IMR-90 (cell line): ENCODE results near the gene TCF12. TPM values are rescaled to one million over a fixed set of nuclear protein-coding genes. Genes with fewer than 3 reads are reported as not detected.

Experiments
- ATAC-seq: fragments of 200-7000 bp; cut with Tn5 transposase; 2 replicates; pipeline ENCODE4 v1.9.1; 2020; ENCODE audit warnings: low read depth, mild to moderate bottlenecking, moderate library complexity
- BruUV-seq: library from RNA; stranded (reverse); fragments of 400-500 nt; replicated peaks from 2 replicates; lab custom pipeline; 2021; lab: Mats Ljungman, UMichigan
- CTCF ChIA-PET: fragments of 300-600 bp; formaldehyde crosslinking; extraction: SDS; loops from one replicate; lab custom pipeline; 2021; ENCODE audit warnings: antibody characterized with exemption; lab: Yijun Ruan, JAX
- POLR2A ChIA-PET: fragments of 300-600 bp; sonication (Branson Sonifier 250); formaldehyde crosslinking; loops from one replicate; lab custom pipeline; 2022; ENCODE audit warnings: antibody characterized with exemption; ENCODE audit not compliant: unreplicated experiment; lab: Charles Lee
- DNase-seq: peaks from one replicate; pipeline ENCODE4 v3.0.0; 2013
- H2AFZ ChIP-seq: replicated peaks from 2 replicates; pipeline ENCODE3; 2013; ENCODE audit warnings: low read length, mild to moderate bottlenecking; ENCODE audit not compliant: poor library complexity
- H2AK5ac ChIP-seq: 2 replicates; pipeline ENCODE4 v1.6.1; 2013; ENCODE audit warnings: low read depth, low read length, inconsistent platforms
- H2AK9ac ChIP-seq: replicated peaks from 2 replicates; pipeline ENCODE3; 2013; ENCODE audit warnings: mild to moderate bottlenecking, low read depth, low read length, moderate library complexity; ENCODE audit not compliant: poor library complexity
- H2BK120ac ChIP-seq: 2 replicates; pipeline ENCODE4 v1.6.1; 2013; ENCODE audit warnings: low read depth, low read length, inconsistent platforms
- H2BK15ac ChIP-seq: 3 replicates; pipeline ENCODE4 v1.6.1; 2013; ENCODE audit warnings: low read depth, low read length, inconsistent platforms
- H2BK20ac ChIP-seq: 2 replicates; pipeline ENCODE4 v1.6.1; 2013; ENCODE audit warnings: low read depth, mild to moderate bottlenecking, inconsistent platforms, low read length, moderate library complexity
- H2BK5ac ChIP-seq: 2 replicates; pipeline ENCODE4 v1.6.1; 2013; ENCODE audit warnings: mild to moderate bottlenecking, low read depth, low read length, inconsistent platforms; ENCODE audit not compliant: poor library complexity, severe bottlenecking
- H3K14ac ChIP-seq: replicated peaks from 2 replicates; pipeline ENCODE4 v1.6.1; 2013; ENCODE audit warnings: low read depth, low read length, inconsistent platforms
- H3K18ac ChIP-seq: 2 replicates; pipeline ENCODE4 v1.6.1; 2013; ENCODE audit warnings: low read depth, low read length, control low read depth
- H3K23ac ChIP-seq: 2 replicates; pipeline ENCODE4 v1.6.1; 2013; ENCODE audit warnings: low read depth, low read length, inconsistent platforms
- H3K27ac ChIP-seq: 2 replicates; pipeline ENCODE4 v1.5.1; 2013; ENCODE audit warnings: mild to moderate bottlenecking, control low read depth, low read length; ENCODE audit not compliant: insufficient read depth
- H3K27me3 ChIP-seq: 2 replicates; pipeline ENCODE4 v1.6.1; 2013; ENCODE audit warnings: low read length; ENCODE audit not compliant: control insufficient read depth, insufficient read depth
- H3K36me3 ChIP-seq: 2 replicates; pipeline ENCODE4 v1.6.1; 2013; ENCODE audit warnings: low read length, mixed read lengths; ENCODE audit not compliant: control insufficient read depth, insufficient read depth
- H3K4ac ChIP-seq: 2 replicates; pipeline ENCODE4 v1.6.1; 2013; ENCODE audit warnings: low read depth, low read length, inconsistent platforms
- H3K4me1 ChIP-seq: 2 replicates; pipeline ENCODE4 v1.6.1; 2013; ENCODE audit warnings: low read length, mixed read lengths; ENCODE audit not compliant: control insufficient read depth, insufficient read depth
- H3K4me2 ChIP-seq: 2 replicates; pipeline ENCODE4 v1.6.1; 2013; ENCODE audit warnings: low read depth, mild to moderate bottlenecking, control low read depth, low read length, moderate library complexity
- H3K4me3 ChIP-seq: 2 replicates; pipeline ENCODE4 v1.5.1; 2013; ENCODE audit warnings: low read depth, mild to moderate bottlenecking, control low read depth, low read length, moderate library complexity; ENCODE audit not compliant: insufficient read depth
- H3K56ac ChIP-seq: 2 replicates; pipeline ENCODE4 v1.6.1; 2013; ENCODE audit warnings: low read length, inconsistent platforms; ENCODE audit not compliant: insufficient read depth; ENCODE audit errors: extremely low read depth
- H3K79me1 ChIP-seq, 2 experiments: 2 replicates each; pipeline ENCODE4 v1.6.1; 2013; ENCODE audit warnings: low read length in 2 of 2, inconsistent platforms in 1 of 2, low read depth in 1 of 2
- H3K9ac ChIP-seq: 2 replicates; pipeline ENCODE4 v1.6.1; 2013; ENCODE audit warnings: low read depth, low read length, control low read depth
- H3K9me1 ChIP-seq: 2 replicates; pipeline ENCODE4 v1.6.1; 2013; ENCODE audit warnings: low read length, inconsistent platforms; ENCODE audit not compliant: insufficient read depth
- H3K9me3 ChIP-seq: 2 replicates; pipeline ENCODE4 v1.6.1; 2013; ENCODE audit warnings: low read length; ENCODE audit not compliant: control insufficient read depth, insufficient read depth
- H4K20me1 ChIP-seq: 2 replicates; pipeline ENCODE4 v1.6.1; 2013; ENCODE audit warnings: low read length, inconsistent platforms; ENCODE audit not compliant: insufficient read depth
- H4K5ac ChIP-seq: 2 replicates; pipeline ENCODE4 v1.6.1; 2013; ENCODE audit warnings: mild to moderate bottlenecking, low read depth, low read length, control low read depth
- H4K8ac ChIP-seq, 2 experiments: 2 replicates each; pipeline ENCODE4 v1.6.1; 2013; ENCODE audit warnings: low read depth in 2 of 2, low read length in 2 of 2, control low read depth in 1 of 2, inconsistent platforms in 1 of 2
- H4K91ac ChIP-seq: 2 replicates; pipeline ENCODE4 v1.6.1; 2013; ENCODE audit warnings: low read depth, low read length, inconsistent platforms; ENCODE audit not compliant: insufficient read depth
- BHLHE40 ChIP-seq: fragments of 150-350 bp; IDR thresholded peaks from 2 replicates; pipeline ENCODE4 v1.6.1; 2016; ENCODE audit warnings: mild to moderate bottlenecking, low read depth, low read length
- CEBPB ChIP-seq: IDR thresholded peaks from 2 replicates; pipeline ENCODE4 v1.6.1; 2012; ENCODE audit warnings: low read depth, low read length, improper control_type of control experiment
- CHD1 ChIP-seq: IDR thresholded peaks from 2 replicates; pipeline ENCODE4 v1.6.1; 2012; ENCODE audit warnings: low read depth, low read length, improper control_type of control experiment
- FOS ChIP-seq: fragments of 150-350 bp; IDR thresholded peaks from 2 replicates; pipeline ENCODE4 v1.6.1; 2016; ENCODE audit warnings: low read depth, low read length
- MAFK ChIP-seq: IDR thresholded peaks from 2 replicates; pipeline ENCODE4 v1.6.1; 2012; ENCODE audit warnings: low read depth, low read length, improper control_type of control experiment
- MAZ ChIP-seq: IDR thresholded peaks from 2 replicates; pipeline ENCODE4 v1.6.1; 2012; ENCODE audit warnings: low read depth, mild to moderate bottlenecking, low read length, improper control_type of control experiment, moderate library complexity, borderline replicate concordance
- MXI1 ChIP-seq: IDR thresholded peaks from 2 replicates; pipeline ENCODE4 v1.6.1; 2012; ENCODE audit warnings: low read depth, mild to moderate bottlenecking, low read length, moderate library complexity, borderline replicate concordance
- NFE2L2 ChIP-seq: fragments of 150-350 bp; IDR thresholded peaks from 2 replicates; pipeline ENCODE4 v1.6.1; 2016; ENCODE audit warnings: low read depth, mild to moderate bottlenecking, low read length
- POLR2A ChIP-seq: IDR thresholded peaks from 2 replicates; pipeline ENCODE4 v1.6.1; 2012; ENCODE audit warnings: mild to moderate bottlenecking, low read depth, low read length
- RAD21 ChIP-seq: IDR thresholded peaks from 2 replicates; pipeline ENCODE4 v1.6.1; 2012; ENCODE audit warnings: low read length, improper control_type of control experiment
- RCOR1 ChIP-seq: IDR thresholded peaks from 2 replicates; pipeline ENCODE4 v1.6.1; 2012; ENCODE audit warnings: mild to moderate bottlenecking, low read length, improper control_type of control experiment; ENCODE audit not compliant: insufficient replicate concordance
- RFX5 ChIP-seq: IDR thresholded peaks from 2 replicates; pipeline ENCODE4 v1.8.0; 2012; ENCODE audit warnings: low read depth, mild to moderate bottlenecking, low read length, moderate library complexity
- SMC3 ChIP-seq: fragments of 150-350 bp; IDR thresholded peaks from 2 replicates; pipeline ENCODE4 v1.6.1; 2016; ENCODE audit warnings: low read depth, mild to moderate bottlenecking, antibody characterized with exemption, low read length, moderate library complexity
- WGBS, 2 experiments: methylation state at CpG; one replicate each; pipeline versions ENCODE4 v1.1.5 to v1.1.7; 2013; ENCODE audit warnings: missing lambda C conversion rate in 2 of 2; ENCODE audit not compliant: insufficient read length in 1 of 2; ENCODE audit errors: extremely low coverage in 2 of 2; 5-methylcytosine and 5-hydroxymethylcytosine counted together
- dilution Hi-C: fragments of 300-500 bp; cut with HindIII; formaldehyde crosslinking; loops from one replicate; pipeline ENCODE4 v1.14.3; 2018; ENCODE audit warnings: low sequenced_read_pairs; ENCODE audit not compliant: unreplicated experiment
- in situ Hi-C: fragments of 300-500 bp; cut with MboI; formaldehyde crosslinking; loops from 3 replicates; pipeline ENCODE4 v1.14.3; 2019; ENCODE audit warnings: low sequenced_read_pairs, inconsistent platforms, mixed read lengths
- intact Hi-C: fragments of 100-400 bp; cut with micrococcal nuclease; formaldehyde crosslinking; loops from 2 replicates; pipeline ENCODE4 v1.10.0; 2022
- polyA plus RNA-seq, 3 experiments: library from polyadenylated mRNA; depleted of rRNA; stranded (reverse); fragments of >200 nt; gene quantifications; 2 replicates each; pipeline ENCODE4 v1.2.3, GENCODE V29; 2012; ENCODE audit warnings: low replicate concordance in 1 of 3
- total RNA-seq: library from RNA; depleted of rRNA; stranded (reverse); fragments of >200 nt; gene quantifications from 2 replicates; pipeline ENCODE4 v1.2.3, GENCODE V29; 2012
- TF ChIP-seq, protein P1 (sequence below): conservative IDR thresholded peaks from 2 replicates; pipeline ENCODE4 v1.5.1; 2012; ENCODE audit warnings: mild to moderate bottlenecking, low read depth, low read length, improper control_type of control experiment
- TF ChIP-seq, protein P2 (sequence below): fragments of 150-350 bp; IDR thresholded peaks from 2 replicates; pipeline ENCODE4 v1.6.1; 2016; ENCODE audit warnings: low read depth, mild to moderate bottlenecking, low read length, moderate library complexity, borderline replicate concordance
- TF ChIP-seq, protein P3 (sequence below): fragments of 150-350 bp; IDR thresholded peaks from 2 replicates; pipeline ENCODE4 v1.6.1; 2017; ENCODE audit warnings: mild to moderate bottlenecking, antibody characterized with exemption, low read length, low read depth

The TCF12 gene
- total and polyA plus RNA-seq, 2 of the 4 experiments (the other 2 are of a cell fraction) = 79.4 to 160 TPM

DNA sequence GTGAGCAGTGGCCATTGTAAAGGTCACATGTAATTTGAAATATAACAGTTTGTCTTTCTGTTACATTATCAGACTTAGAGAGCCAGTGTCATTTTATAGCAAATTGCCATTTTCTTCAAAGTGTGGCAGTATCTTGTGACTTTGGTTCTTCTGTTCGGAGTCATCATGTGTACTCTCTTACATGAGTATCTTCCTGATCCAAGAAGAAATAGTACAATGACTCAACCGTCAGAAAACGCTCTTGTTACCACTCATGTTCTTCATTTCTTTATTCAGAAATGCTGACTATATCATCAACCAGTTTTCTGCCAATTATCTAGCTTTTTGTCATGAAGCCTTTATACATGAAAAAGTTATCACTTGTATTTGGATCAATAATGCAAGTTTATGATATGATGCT lies 364.2 kb downstream of the TCF12 start:
- Histone ChIP-seq H2BK120ac (no peak overlapping the region), H3K27ac (no peak overlapping the region), H2BK20ac (no peak overlapping the region), H3K27me3 (no peaks in the 10 kb centered on the region), H2AFZ (no peak overlapping the region), H3K23ac (no peak overlapping the region), H4K91ac (no peak overlapping the region), H3K36me3 (peaks cover 35% of the 10 kb centered on the region), H3K9ac (no peak overlapping the region), H2BK5ac (no peak overlapping the region), H3K18ac (no peak overlapping the region), H3K9me1 (peaks cover 5% of the 10 kb centered on the region; the same call in 1 of the 2 replicates), H2AK9ac (no peak overlapping the region), H4K20me1 (no peaks in the 10 kb centered on the region), H2BK15ac (no peak overlapping the region), H4K5ac (no peak overlapping the region), H2AK5ac (no peak overlapping the region), H3K79me1 (peaks cover 4 to 13% of the 10 kb centered on the region in 2 experiments; a peak in 2 of 4 replicates), H3K9me3 (no peaks in the 10 kb centered on the region), H3K4me3 (no peak overlapping the region), H3K56ac (no peak overlapping the region), H4K8ac (no peak overlapping the region), H3K14ac (no peak overlapping the region), H3K4ac (no peak overlapping the region), H3K4me1 (peaks cover 4% of the 10 kb centered on the region; the same call in 1 of the 2 replicates), H3K4me2 (no peak overlapping the region)
- no TSS peak for BruUV-seq
- ChIA-PET CTCF (no interaction called here), POLR2A (no interaction called here)
- in situ Hi-C loops = no loop called here
- intact Hi-C loops = no loop called here
- dilution Hi-C loops = no loop called here
- no peak for ATAC-seq
- no CpG with 5 or more reads among the region's 3 CpGs for WGBS, 2 experiments
- no peak for DNase-seq
- TF ChIP-seq, protein P1, sequence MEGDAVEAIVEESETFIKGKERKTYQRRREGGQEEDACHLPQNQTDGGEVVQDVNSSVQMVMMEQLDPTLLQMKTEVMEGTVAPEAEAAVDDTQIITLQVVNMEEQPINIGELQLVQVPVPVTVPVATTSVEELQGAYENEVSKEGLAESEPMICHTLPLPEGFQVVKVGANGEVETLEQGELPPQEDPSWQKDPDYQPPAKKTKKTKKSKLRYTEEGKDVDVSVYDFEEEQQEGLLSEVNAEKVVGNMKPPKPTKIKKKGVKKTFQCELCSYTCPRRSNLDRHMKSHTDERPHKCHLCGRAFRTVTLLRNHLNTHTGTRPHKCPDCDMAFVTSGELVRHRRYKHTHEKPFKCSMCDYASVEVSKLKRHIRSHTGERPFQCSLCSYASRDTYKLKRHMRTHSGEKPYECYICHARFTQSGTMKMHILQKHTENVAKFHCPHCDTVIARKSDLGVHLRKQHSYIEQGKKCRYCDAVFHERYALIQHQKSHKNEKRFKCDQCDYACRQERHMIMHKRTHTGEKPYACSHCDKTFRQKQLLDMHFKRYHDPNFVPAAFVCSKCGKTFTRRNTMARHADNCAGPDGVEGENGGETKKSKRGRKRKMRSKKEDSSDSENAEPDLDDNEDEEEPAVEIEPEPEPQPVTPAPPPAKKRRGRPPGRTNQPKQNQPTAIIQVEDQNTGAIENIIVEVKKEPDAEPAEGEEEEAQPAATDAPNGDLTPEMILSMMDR = no peak
- TF ChIP-seq CEBPB (no peak), MXI1 (no peak), RFX5 (no peak), CHD1 (no peak), MAFK (no peak), BHLHE40 (no peak), RAD21 (no peak), MAZ (no peak), SMC3 (no peak), POLR2A (no peak), FOS (no peak), RCOR1 (no peak), NFE2L2 (no peak)
- TF ChIP-seq, protein P2, sequence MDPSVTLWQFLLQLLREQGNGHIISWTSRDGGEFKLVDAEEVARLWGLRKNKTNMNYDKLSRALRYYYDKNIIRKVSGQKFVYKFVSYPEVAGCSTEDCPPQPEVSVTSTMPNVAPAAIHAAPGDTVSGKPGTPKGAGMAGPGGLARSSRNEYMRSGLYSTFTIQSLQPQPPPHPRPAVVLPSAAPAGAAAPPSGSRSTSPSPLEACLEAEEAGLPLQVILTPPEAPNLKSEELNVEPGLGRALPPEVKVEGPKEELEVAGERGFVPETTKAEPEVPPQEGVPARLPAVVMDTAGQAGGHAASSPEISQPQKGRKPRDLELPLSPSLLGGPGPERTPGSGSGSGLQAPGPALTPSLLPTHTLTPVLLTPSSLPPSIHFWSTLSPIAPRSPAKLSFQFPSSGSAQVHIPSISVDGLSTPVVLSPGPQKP = no peak
- TF ChIP-seq, protein P3, sequence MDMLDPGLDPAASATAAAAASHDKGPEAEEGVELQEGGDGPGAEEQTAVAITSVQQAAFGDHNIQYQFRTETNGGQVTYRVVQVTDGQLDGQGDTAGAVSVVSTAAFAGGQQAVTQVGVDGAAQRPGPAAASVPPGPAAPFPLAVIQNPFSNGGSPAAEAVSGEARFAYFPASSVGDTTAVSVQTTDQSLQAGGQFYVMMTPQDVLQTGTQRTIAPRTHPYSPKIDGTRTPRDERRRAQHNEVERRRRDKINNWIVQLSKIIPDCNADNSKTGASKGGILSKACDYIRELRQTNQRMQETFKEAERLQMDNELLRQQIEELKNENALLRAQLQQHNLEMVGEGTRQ = no peak
